GM10847 (cell line): ENCODE data around the gene PRKAG2.

Experiments
- POLR2A ChIP-seq: IDR thresholded peaks from 2 replicates; pipeline ENCODE4 v1.6.1; 2011; ENCODE audit not compliant: insufficient read length; ENCODE audit errors: extremely low read depth

The PRKAG2 gene

DNA sequence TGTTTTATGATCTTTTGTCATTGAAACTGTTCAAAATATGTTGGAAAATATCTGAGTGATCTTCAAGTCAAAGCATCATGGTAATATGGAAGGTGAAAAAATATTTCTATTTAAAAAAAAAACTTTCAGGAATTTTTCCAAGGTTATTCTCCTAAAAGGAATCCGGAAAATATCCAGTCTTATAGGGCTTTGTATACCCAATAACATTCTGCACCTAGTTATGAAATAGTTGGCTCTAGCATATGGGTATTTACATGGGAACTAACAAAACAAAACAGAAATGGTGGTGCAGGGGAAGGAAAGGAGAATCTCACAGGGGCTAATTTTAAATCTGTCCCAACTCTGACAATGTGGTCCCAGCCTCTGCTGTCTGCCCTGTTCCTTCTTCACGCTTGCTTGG lies 190.1 kb downstream of the PRKAG2 start:
- TF ChIP-seq POLR2A, result no peak

DNA sequence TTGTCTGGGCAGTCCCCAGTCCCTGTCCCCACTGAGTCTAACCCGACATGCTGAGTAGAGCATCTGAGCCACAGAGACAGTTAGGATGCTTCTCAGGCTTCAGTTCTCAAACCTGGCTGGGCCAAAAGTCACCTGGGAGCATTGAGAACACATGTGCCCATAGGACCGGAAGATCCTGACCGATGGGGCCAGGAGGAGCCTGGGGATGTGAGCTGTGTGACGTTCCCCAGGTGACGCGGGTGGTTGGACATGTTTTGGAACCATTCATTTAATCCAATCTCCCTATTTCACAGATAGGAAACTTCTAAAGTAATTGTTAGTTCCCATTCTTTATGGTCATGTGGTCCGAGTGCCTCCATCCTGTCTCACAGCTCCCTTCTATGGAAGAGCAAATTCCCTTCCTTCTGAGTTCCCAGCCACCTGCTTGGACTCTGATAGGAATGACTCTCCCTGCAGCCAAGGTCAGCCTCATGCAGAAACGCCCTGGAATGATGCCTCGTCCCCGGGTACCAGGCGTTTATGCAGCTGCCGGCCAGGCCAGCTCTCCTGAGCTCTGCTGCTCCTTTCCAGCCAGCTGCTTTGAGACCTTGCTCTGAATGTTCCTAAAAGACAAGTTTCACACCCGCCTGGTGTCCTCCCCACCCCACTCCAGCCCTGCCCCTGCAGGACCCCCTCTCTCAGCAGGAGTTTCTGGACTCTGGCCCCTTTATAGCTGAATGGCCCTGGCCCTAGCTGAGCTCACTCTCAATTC lies 190.7 kb downstream of the PRKAG2 start:
- no peak for TF ChIP-seq POLR2A

DNA sequence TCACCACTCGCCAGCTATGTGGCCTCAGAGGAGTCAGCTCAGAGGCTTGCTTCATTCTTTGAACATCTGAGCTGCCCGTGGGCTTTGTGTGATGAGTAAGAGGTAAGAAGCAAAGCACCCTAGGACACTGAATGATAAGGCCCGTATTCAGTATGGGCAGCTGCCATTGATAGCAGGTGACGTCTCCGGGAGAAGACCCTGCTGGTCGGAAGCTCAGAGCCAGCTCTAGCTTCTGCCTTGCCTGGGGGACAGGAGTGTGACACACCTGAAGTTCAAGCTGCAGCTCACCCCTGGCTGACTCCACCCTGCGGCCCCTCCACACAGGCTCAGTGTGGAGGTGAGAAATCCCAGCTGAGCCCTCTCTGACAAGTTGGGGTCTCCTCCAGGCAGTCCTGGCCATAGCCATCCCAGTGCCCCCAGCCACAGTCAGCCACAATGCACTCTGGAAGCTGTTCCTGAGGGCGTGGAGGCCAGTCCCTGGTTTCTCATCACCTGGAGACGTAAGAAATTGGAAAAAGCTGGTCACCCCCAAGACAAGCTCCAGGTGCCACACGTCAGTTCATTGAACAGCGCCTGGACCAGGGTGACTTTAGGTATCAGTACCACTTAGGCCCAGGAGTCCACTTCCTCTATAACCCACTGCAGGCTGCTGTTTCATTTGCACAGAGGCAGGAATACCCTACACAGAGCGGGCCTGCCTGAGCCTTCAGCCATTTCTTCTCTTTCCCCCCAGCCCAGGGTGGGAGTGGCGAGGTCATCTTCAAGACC lies 192.3 kb downstream of the PRKAG2 start:
- TF ChIP-seq POLR2A, result no peak

DNA sequence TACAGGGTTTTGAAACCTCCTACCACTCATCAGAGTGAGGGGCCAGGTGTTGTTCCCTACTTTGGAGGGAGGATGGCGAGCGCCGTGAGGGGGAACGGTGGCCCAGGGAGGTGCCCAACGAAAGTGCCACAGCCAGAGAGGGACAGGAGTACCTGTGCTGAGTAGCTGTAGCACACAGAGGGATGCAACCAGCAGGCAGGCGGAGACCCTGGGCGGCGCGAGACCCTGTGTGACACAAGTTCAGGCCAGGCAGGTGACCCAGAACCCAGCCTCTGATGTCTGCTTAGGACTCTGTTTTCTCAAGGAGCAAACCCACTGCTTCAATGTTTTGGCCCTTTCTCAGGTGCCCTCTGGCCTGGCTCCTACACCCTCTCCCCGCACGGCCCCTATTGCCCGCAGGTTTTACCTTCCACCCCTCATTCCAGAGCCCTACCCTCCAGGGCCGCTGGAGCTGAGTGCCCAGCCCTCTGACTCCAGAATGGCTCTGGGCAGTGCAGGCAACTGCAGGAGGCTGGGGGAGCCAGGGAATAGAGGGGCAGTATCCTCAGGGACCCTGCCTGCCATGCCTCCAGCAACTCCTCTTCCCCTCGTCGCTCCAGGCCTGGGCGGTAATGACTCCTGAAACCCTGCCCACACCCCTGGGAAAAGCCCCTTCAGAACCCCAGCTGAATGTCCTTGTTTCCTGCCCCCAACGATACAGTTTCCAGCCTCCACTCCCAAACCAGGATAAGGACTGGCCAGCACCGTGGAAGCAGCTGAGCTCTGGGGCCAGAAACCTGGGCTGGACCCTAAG lies 193.1 kb downstream of the PRKAG2 start:
- no peak for TF ChIP-seq POLR2A

DNA sequence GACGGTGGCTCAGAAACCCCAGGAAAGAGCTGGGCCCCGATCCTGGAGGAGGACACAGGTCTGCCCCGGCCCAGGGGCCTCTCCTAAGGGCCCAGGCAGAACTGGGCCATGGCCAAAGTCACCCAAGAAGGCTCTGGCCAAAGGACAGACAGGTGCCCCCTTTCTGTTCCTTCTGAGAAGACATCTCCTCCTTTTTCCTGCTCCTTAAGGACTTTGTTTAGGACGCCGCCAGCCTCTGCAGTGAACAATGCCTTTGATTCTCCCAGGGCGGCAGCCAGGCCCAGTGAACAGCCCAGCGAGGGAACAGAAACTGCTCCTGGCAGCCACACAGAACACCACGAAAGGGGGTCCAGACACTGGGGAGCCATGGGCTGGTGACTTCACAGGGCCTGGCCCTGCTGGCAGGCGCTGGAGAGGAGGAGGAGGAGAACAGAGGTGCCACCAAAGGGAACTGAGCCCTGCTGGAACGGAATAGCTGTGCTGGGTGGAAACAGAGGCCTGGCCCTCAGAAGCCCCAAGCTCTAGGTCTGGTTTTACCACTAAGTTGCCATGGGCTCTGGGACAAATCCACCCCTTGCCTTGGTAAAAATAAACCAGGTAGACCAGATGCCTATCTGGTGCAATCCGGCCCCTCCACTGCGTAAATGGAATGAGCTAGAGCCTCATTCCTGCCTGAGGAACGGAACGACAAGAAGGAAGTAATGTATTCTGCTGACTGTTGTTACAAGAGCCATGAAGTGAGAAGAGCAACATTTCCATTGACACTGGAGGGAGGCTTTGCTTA lies 193.9 kb downstream of the PRKAG2 start:
- no peak for TF ChIP-seq POLR2A

DNA sequence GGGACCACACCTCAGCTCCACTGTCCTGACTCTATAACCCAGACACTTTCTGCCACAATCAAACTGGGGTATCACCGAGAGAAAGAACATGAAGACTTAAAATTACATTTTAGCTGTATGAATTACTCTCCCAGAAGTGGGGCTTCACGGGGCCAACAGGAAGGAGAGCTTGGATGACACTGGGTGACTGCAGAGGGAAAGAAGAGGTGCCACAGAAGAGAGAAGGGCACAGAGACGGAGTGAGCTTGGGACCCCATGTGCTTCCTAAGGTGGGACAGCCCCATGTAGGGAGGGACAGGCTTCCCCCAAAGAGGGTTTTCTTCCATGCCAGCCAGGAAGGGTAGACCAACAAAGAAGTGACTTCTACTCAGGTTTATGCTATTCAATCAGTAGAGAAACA lies 195.2 kb downstream of the PRKAG2 start:
- no peak for TF ChIP-seq POLR2A

DNA sequence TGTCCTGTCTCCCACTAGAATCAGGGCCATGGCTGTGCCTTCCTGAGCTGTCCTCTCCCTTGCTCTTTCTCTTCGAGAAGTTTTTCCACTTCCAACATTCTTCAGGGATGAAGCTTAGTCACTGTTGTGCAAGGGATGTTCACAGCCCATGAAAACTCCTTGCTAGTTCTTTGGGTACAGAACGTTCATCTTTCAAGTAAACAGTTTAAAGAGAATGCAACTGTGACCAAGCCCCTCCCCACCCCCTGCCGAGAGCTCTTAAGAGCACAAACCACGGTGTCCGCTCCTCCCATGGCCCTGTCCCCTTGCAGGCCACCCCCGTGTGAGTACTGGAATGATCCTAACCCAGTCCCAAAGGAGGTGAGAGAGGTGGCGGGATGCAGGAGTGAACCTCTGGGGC lies 196.1 kb downstream of the PRKAG2 start:
- TF ChIP-seq POLR2A, result no peak

DNA sequence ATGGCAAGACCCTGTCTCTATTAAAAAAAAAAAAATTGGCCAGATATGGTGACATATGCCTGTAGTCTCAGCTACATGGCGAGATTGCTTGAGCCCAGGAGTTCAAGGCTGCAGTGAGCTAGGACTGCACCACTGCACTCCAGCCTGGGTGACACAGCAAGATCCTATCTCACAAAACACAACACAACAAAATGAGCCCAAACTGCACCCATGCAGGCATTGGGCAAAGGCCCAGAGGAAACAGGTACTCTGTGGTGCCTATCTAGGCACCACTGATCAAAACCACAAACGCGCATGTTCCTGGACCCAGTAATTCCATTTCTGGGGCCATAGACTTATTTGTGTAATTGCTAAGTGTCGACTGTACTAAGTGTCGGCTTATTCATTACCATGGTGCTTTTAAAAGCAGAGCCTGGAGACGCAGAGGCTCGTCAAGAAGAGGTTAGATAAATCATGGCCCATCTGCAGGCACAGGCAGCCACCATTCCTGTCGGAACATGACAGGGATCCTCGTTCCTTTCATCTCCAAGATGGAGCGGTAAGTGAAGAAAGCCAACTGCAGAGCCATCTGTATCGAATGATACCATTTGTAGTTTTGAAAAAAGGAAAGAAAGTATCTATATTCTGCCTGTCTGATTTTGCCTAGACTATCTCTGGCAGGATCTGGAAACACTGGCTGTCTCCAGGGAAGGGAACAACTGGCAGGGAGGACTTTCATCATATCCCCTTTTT lies 196.9 kb downstream of the PRKAG2 start:
- no peak for TF ChIP-seq POLR2A

DNA sequence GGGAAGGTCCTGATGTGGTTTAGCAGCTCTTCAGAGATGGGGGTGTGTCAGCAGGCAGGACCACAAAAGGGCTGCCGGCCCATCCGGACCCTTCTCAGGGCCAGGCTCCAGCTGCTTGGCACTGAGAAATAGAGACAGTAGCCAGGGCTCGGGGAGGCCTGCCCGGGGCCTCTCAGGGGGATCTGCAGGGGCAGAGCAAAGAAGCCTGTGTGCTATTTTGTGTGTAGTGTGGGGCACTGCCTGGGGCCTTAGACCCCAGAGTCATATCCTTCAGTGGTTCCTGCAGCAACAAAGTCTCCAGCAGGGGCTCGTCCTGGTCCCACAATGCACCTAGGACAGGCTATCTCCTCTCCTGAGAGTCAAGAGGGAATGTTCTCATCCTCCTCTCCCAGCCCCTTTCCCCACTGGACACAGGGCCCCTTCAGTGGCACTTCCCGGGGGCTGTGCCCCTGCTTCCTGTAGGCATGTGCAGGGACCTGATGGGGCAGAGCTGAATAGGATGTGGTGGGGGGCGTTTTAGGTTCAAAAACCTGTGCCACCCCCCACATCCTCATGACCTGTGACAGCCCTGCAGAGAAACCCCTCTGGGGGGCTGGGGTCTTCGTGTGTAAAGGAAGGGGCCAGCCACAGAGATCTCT lies 197.7 kb downstream of the PRKAG2 start:
- TF ChIP-seq POLR2A, result no peak

DNA sequence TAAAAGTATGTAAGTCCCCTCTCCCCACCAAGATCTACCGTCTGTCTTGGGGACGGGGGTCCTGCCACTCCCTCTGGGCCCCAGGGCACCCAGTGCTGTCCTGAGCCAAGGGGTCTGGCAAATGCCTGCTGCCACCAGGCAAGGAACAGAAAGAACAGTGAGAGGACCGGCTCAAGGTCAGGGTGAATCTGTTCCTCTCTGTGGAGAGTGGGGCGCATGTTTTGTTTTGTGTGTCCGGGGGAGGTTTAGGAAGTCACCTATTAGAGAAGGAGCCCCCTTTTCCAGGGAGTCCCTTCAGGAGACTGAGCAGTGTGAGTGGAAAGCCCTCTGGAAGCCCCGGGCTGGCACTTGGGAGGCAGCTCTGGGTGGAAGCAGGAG lies 198.7 kb downstream of the PRKAG2 start:
- TF ChIP-seq POLR2A, result no peak

DNA sequence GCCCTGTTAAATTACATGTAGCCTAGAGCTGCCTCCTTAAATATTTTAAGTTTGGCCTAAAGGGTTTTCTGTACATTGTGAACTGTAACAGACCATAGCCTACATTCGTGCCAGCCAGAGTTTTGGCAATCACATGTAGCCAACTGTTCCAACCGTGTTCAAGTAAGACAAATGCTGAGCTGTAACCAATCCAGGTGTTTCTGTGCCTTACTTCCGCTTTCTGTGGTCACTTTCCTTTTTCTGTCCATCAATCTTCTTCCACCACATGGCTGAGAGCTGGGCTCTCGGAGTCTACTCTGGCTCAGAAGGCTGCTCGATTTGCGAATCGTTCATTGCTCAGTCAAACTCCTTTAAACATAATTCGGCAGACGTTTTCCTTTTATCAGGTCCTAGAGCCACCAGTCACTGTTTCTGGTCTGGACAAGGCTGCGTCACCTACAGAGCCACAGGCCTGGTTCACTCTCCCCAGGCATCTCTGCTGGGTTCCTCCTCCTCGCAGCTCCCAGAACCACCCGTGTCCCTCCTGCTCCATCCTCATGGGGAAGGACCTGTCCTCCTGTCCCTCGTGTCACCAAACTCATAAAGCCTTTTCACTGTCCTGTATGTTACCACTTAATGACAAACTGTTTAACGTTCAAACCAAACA lies 199.2 kb downstream of the PRKAG2 start:
- TF ChIP-seq POLR2A, result no peak

DNA sequence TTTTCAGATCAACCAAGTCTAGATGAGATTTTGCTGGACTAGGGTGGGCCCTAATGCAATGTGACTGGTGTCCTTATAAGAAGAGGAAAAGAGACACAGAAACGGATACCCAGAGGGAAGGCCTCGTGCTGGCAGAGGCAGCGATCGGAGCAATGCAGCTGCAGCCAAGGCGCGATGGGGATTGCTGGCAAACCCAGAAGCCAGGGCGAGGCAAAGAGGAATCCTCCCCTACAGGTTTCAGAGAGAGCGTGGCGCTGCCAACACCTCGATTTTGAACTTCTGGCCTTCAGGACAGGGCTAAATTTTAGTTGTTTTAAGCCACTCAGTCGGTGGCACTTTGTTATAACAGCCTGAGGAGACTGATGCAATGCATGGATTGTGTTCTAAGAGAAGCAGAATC lies 200.2 kb downstream of the PRKAG2 start:
- TF ChIP-seq POLR2A, result no peak

DNA sequence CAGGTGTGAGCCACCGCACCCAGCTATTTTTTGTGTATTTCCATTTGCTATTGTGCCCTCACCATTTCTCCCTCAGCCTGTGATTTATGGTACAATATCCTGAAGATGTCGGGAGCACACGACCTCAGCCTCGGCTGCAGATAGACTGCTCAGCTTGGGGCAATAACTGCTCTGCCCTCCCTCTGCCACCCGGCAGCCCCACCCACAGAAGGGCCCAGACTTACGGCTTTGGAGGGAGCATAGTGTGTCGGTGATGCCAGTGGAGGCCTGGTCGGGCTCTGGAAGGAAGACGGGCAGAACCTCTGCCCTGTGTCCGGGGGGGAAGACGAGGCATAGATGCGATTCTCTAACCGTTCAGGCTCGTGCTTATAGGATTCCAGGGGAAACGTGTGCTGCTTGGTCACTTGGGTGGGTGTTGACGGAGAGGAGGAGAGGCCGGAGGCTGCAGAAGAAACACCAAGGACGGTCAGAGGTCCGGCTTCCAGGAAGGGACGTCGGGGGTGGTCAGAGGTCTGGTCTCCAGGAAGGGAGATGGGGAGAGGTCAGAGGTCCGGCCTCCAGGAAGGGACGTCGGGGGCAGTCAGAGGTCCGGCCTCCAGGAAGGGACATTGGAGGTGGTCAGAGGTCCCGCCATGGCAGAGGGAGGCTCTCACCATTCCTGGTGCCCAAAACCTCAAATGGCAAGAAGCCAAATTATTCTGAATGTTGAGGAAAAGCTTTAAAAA lies 201.6 kb downstream of the PRKAG2 start:
- TF ChIP-seq POLR2A, result no peak
